Liver (tissue), 9 donors: ENCODE measurements around the gene GALNTL6. TPM values are rescaled to one million over a fixed set of nuclear protein-coding genes. Genes with fewer than 3 reads are reported as not detected.

Experiments
- DNase-seq: peaks from one replicate; pipeline ENCODE4 v3.0.0-alpha.2; 2017; ENCODE audit warnings: low spot score
- H3K27ac ChIP-seq, 2 donors: one replicate each; pipeline ENCODE4 v1.7.0; 2013; ENCODE audit warnings: inconsistent platforms in 2 of 2, low read length in 2 of 2, control low read depth in 1 of 2, low read depth in 1 of 2, mild to moderate bottlenecking in 1 of 2
- H3K27me3 ChIP-seq, 4 donors: one replicate each; pipeline versions ENCODE4 v1.6.1 to v1.7.0; 2013; ENCODE audit warnings: low read length in 3 of 4, inconsistent platforms in 1 of 4, mild to moderate bottlenecking in 1 of 4, moderate library complexity in 1 of 4; ENCODE audit not compliant: control insufficient read depth in 4 of 4, insufficient read depth in 4 of 4
- H3K36me3 ChIP-seq, 4 donors: one replicate each; pipeline versions ENCODE4 v1.6.1 to v1.7.0; 2013; ENCODE audit warnings: low read length in 3 of 4, mild to moderate bottlenecking in 3 of 4, low read depth in 1 of 4, moderate library complexity in 1 of 4; ENCODE audit not compliant: control insufficient read depth in 4 of 4, insufficient read depth in 3 of 4
- H3K4me1 ChIP-seq, 4 donors: one replicate each; pipeline versions ENCODE4 v1.6.1 to v1.7.0; 2013; ENCODE audit warnings: low read length in 3 of 4, mild to moderate bottlenecking in 3 of 4, moderate library complexity in 1 of 4; ENCODE audit not compliant: control insufficient read depth in 4 of 4, insufficient read depth in 4 of 4
- H3K4me3 ChIP-seq, 3 donors: one replicate each; pipeline versions ENCODE4 v1.6.1 to v1.7.0; 2013; ENCODE audit warnings: low read length in 3 of 3, control low read depth in 1 of 3, low read depth in 1 of 3, mild to moderate bottlenecking in 1 of 3
- H3K9ac ChIP-seq, 2 donors: one replicate each; pipeline ENCODE4 v1.7.0; 2013; ENCODE audit warnings: low read length in 2 of 2, mild to moderate bottlenecking in 2 of 2, moderate library complexity in 2 of 2, control low read depth in 1 of 2, low read depth in 1 of 2
- H3K9me3 ChIP-seq, 4 donors: one replicate each; pipeline versions ENCODE4 v1.6.1 to v1.7.0; 2013; ENCODE audit warnings: low read length in 3 of 4; ENCODE audit not compliant: control insufficient read depth in 4 of 4
- EGR1 ChIP-seq, 2 donors: IDR thresholded peaks; 2 replicates each; pipeline ENCODE4 v1.6.1; 2016 to 2018; ENCODE audit warnings: antibody characterized with exemption in 2 of 2, low read depth in 2 of 2
- FOXA1 ChIP-seq: IDR thresholded peaks from 2 replicates; pipeline ENCODE4 v1.6.1; 2016; ENCODE audit warnings: antibody characterized with exemption
- FOXA2 ChIP-seq: IDR thresholded peaks from 2 replicates; pipeline ENCODE4 v1.6.1; 2016; ENCODE audit warnings: antibody characterized with exemption
- GABPA ChIP-seq, 2 donors: IDR thresholded peaks in 1 of 2; conservative IDR thresholded peaks in 1 of 2; 2 replicates each; pipeline ENCODE4 v1.6.1; 2016; ENCODE audit warnings: antibody characterized with exemption in 2 of 2, mild to moderate bottlenecking in 1 of 2, moderate library complexity in 1 of 2
- HNF4A ChIP-seq, 2 donors: conservative IDR thresholded peaks; 2 replicates each; pipeline ENCODE4 v1.6.1; 2016; ENCODE audit warnings: antibody characterized with exemption in 2 of 2, mild to moderate bottlenecking in 2 of 2
- HNF4G ChIP-seq: IDR thresholded peaks from 2 replicates; pipeline ENCODE4 v1.6.1; 2016; ENCODE audit warnings: antibody characterized with exemption
- JUND ChIP-seq, 2 donors: IDR thresholded peaks; 2 replicates each; pipeline ENCODE4 v1.6.1; 2016; ENCODE audit warnings: antibody characterized with exemption in 2 of 2
- NR2F2 ChIP-seq: IDR thresholded peaks from 2 replicates; pipeline ENCODE4 v1.6.1; 2016; ENCODE audit warnings: antibody characterized with exemption
- RAD21 ChIP-seq, 2 donors: IDR thresholded peaks; 2 replicates each; pipeline ENCODE4 v1.6.1; 2016; ENCODE audit warnings: antibody characterized with exemption in 2 of 2, mild to moderate bottlenecking in 2 of 2
- RXRA ChIP-seq, 2 donors: IDR thresholded peaks; 2 replicates each; pipeline ENCODE4 v1.6.1; 2017 to 2018; ENCODE audit warnings: antibody characterized with exemption in 2 of 2, mild to moderate bottlenecking in 1 of 2
- SP1 ChIP-seq: IDR thresholded peaks from 2 replicates; pipeline ENCODE4 v1.6.1; 2018; ENCODE audit warnings: antibody characterized with exemption, mild to moderate bottlenecking
- TAF1 ChIP-seq: conservative IDR thresholded peaks from 2 replicates; pipeline ENCODE4 v1.6.1; 2016; ENCODE audit warnings: antibody characterized with exemption, mild to moderate bottlenecking
- YY1 ChIP-seq: IDR thresholded peaks from 2 replicates; pipeline ENCODE4 v1.6.1; 2016; ENCODE audit warnings: antibody characterized with exemption, mild to moderate bottlenecking
- WGBS: extraction: QIAGEN DNeasy Blood & Tissue Kit; methylation state at CpG from one replicate; pipeline ENCODE4 v1.1.7; 2013; 5-methylcytosine and 5-hydroxymethylcytosine counted together
- polyA plus RNA-seq, 2 donors: library from polyadenylated mRNA; stranded (reverse) in 1 of 2; unstranded in 1 of 2; fragments of 200-250 nt in 1 of 2; fragments of >200 nt in 1 of 2; fragmentation: Nextera tagmentation in 1 of 2; extraction: Ambion mirVana in 1 of 2; gene quantifications; one replicate each; pipeline versions ENCODE4 v1.2.1 to v1.2.3, GENCODE V29; 2013 to 2015
- total RNA-seq, 2 donors: library from RNA; depleted of rRNA; stranded (reverse); fragments of >200 nt; gene quantifications; one replicate each; pipeline ENCODE4 v1.2.3, GENCODE V29; 2014
- TF ChIP-seq, protein P1 (sequence below): IDR thresholded peaks from 2 replicates; pipeline ENCODE4 v1.6.1; 2016; ENCODE audit warnings: antibody characterized with exemption, mild to moderate bottlenecking
- TF ChIP-seq, protein P2 (sequence below): fragments of 150-350 bp; IDR thresholded peaks from 2 replicates; pipeline ENCODE4 v1.5.1; 2017; ENCODE audit warnings: improper control_type of control experiment, low read depth, low read length; ENCODE audit not compliant: missing input control
- TF ChIP-seq, protein P3 (sequence below): IDR thresholded peaks from 2 replicates; pipeline ENCODE4 v1.6.1; 2016; ENCODE audit warnings: antibody characterized with exemption
- TF ChIP-seq, protein P4 (sequence below): IDR thresholded peaks from 2 replicates; pipeline ENCODE4 v1.6.1; 2016; ENCODE audit warnings: antibody characterized with exemption
- donor health status: healthy.
- donor health status: healthy.
- donor health status: healthy.
- donor health status: healthy.
- donor health status: healthy.

Gene GALNTL6
- total and polyA plus RNA-seq, 4 donors = 0.06 to 0.08 TPM; not detected in 2

DNA sequence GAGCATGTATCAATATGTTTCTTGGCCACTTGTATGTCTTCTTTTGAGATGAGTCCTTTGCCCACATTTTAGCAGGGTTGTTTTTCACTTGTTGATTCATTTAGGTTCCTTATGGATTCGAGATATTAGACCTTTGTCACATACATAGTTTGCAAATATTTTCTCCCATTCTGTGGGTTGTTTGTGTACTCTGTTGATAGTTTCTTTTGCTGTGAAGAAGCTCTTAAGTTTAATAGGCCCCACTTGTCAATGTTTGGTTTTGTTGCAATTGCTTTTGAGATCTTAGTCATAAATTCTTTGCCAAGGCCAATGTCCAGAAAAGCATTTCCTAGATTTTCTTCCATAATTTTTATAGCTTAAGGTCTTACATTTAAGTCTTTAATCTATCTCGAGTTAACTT is 1074.8 kb downstream of the GALNTL6 start (continued):
- TF ChIP-seq, protein P1, sequence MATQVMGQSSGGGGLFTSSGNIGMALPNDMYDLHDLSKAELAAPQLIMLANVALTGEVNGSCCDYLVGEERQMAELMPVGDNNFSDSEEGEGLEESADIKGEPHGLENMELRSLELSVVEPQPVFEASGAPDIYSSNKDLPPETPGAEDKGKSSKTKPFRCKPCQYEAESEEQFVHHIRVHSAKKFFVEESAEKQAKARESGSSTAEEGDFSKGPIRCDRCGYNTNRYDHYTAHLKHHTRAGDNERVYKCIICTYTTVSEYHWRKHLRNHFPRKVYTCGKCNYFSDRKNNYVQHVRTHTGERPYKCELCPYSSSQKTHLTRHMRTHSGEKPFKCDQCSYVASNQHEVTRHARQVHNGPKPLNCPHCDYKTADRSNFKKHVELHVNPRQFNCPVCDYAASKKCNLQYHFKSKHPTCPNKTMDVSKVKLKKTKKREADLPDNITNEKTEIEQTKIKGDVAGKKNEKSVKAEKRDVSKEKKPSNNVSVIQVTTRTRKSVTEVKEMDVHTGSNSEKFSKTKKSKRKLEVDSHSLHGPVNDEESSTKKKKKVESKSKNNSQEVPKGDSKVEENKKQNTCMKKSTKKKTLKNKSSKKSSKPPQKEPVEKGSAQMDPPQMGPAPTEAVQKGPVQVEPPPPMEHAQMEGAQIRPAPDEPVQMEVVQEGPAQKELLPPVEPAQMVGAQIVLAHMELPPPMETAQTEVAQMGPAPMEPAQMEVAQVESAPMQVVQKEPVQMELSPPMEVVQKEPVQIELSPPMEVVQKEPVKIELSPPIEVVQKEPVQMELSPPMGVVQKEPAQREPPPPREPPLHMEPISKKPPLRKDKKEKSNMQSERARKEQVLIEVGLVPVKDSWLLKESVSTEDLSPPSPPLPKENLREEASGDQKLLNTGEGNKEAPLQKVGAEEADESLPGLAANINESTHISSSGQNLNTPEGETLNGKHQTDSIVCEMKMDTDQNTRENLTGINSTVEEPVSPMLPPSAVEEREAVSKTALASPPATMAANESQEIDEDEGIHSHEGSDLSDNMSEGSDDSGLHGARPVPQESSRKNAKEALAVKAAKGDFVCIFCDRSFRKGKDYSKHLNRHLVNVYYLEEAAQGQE = no peak
- TF ChIP-seq SP1 (no peak), NR2F2 (no peak), JUND (IDR thresholded peaks at IDR 0.05) (no peak), RXRA (IDR thresholded peaks at IDR 0.05) (no peak), YY1 (no peak), GABPA (IDR thresholded peaks at IDR 0.05 in 1 of 2, conservative IDR thresholded peaks at IDR 0.05 in 1 of 2) (no peak)

DNA sequence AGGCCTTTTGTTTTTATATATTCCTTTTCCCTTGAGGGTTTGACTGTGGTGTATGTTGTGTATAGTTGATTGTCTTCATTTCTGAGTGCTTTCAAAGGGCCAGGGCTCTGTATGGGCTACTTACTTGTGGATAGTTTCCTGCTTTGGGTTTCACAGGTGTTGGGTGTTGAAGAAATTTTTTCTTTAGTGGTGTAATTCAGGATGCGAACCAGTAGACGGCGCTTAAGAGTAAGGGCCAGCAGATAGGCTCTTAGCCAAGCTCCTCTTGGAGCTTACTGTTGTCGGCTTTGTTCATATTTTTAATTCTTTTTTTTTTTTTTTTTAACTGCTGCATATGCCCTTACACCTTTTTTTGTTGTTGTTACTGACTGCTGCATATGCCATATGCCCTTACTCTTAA is 1079.1 kb downstream of the GALNTL6 start:
- H3K27ac ChIP-seq = no peak overlapping the region
- 22% methylated on average over 4 of the region's 4 CpGs for WGBS

DNA sequence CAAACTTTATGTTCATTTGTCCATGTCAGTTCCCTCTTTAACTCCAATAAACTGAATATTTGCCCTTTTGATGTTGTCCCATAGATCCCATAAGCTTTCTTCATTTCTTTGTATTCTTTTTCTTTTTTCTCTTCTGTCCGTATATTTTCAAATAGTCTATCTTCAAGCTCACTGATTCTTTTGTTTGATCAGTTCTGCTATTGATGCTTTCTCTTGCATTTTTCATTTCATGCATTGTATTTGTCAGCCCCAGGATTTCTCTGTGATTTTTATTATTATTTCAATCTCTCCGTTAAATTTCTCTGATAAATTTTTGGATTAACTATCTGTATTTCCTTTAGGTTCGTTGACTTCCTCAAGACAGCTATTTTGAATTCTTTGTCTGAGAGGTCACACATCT is 1082.5 kb downstream of the GALNTL6 start:
- Histone ChIP-seq H3K27me3 (no peaks in the 10 kb centered on the region), H3K27ac (no peak overlapping the region), H3K36me3 (no peaks in the 10 kb centered on the region), H3K4me1 (no peaks in the 10 kb centered on the region), H3K9ac (no peak overlapping the region), H3K4me3 (no peak overlapping the region), H3K9me3 (peaks cover 0 to 2% (median 0%) of the 10 kb centered on the region in 4 donors)
- DNase-seq = no peak
- WGBS = 89% methylated on average over 3 of the region's 3 CpGs
- no peak for TF ChIP-seq RAD21 (IDR thresholded peaks at IDR 0.05)
- TF ChIP-seq FOXA1 = no peak
- TF ChIP-seq, protein P2, sequence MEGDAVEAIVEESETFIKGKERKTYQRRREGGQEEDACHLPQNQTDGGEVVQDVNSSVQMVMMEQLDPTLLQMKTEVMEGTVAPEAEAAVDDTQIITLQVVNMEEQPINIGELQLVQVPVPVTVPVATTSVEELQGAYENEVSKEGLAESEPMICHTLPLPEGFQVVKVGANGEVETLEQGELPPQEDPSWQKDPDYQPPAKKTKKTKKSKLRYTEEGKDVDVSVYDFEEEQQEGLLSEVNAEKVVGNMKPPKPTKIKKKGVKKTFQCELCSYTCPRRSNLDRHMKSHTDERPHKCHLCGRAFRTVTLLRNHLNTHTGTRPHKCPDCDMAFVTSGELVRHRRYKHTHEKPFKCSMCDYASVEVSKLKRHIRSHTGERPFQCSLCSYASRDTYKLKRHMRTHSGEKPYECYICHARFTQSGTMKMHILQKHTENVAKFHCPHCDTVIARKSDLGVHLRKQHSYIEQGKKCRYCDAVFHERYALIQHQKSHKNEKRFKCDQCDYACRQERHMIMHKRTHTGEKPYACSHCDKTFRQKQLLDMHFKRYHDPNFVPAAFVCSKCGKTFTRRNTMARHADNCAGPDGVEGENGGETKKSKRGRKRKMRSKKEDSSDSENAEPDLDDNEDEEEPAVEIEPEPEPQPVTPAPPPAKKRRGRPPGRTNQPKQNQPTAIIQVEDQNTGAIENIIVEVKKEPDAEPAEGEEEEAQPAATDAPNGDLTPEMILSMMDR = no peak
- TF ChIP-seq, protein P3, sequence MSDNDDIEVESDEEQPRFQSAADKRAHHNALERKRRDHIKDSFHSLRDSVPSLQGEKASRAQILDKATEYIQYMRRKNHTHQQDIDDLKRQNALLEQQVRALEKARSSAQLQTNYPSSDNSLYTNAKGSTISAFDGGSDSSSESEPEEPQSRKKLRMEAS = no peak
- no peak for TF ChIP-seq NR2F2
- TF ChIP-seq, protein P1 = no peak
- no peak for TF ChIP-seq YY1
- no peak for TF ChIP-seq HNF4A (conservative IDR thresholded peaks at IDR 0.05)
- TF ChIP-seq HNF4G = no peak
- TF ChIP-seq FOXA2 = no peak
- no peak for TF ChIP-seq EGR1 (IDR thresholded peaks at IDR 0.05; ENCODE audit: low read depth in 2 of 2)
- TF ChIP-seq, protein P4, sequence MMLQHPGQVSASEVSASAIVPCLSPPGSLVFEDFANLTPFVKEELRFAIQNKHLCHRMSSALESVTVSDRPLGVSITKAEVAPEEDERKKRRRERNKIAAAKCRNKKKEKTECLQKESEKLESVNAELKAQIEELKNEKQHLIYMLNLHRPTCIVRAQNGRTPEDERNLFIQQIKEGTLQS = no peak
- no peak for TF ChIP-seq RXRA (IDR thresholded peaks at IDR 0.05)
- no peak for TF ChIP-seq TAF1
- TF ChIP-seq JUND (IDR thresholded peaks at IDR 0.05) = no peak
- no peak for TF ChIP-seq GABPA (IDR thresholded peaks at IDR 0.05 in 1 of 2, conservative IDR thresholded peaks at IDR 0.05 in 1 of 2)
- TF ChIP-seq SP1 = no peak

More for the DNA sequence above, 1079.1 kb downstream of the GALNTL6 start:
- Histone ChIP-seq H3K27me3 (no peaks in the 10 kb centered on the region), H3K4me1 (no peaks in the 10 kb centered on the region), H3K9ac (no peak overlapping the region), H3K9me3 (peaks cover 0 to 2% (median 0%) of the 10 kb centered on the region in 4 donors), H3K4me3 (no peak overlapping the region), H3K36me3 (no peaks in the 10 kb centered on the region)
- TF ChIP-seq FOXA2 (no peak), EGR1 (IDR thresholded peaks at IDR 0.05; ENCODE audit: low read depth in 2 of 2) (no peak), RAD21 (IDR thresholded peaks at IDR 0.05) (peak; percentile 58 to 75), SP1 (no peak)
- TF ChIP-seq, protein P2 = peak; percentile 40
- no peak for DNase-seq
